ENCODE measurements around the gene CFAP20DC. TPM values are rescaled to one million over a fixed set of nuclear protein-coding genes. Genes with fewer than 3 reads are reported as not detected.
"Not testable (repeated sequence)": the region's sequence is repeated elsewhere in the genome, so short reads cannot be mapped to it uniquely, and the experiment has no call there.

Gene CFAP20DC
- total RNA-seq, 1 donor from 2014 or later: 5.4 TPM

- H3K27me3 ChIP-seq: no peaks in the 10 kb centered on the region
- no peak overlapping the region for H3K27ac ChIP-seq
- DNase-seq (ENCODE audit: extremely low spot score in 2 of 2): peak in 1 of 2 donors; percentile 0
- H3K4me3 ChIP-seq: no peak overlapping the region
- H3K4me1 ChIP-seq: no peaks in the 10 kb centered on the region
- no peaks in the 10 kb centered on the region for H3K36me3 ChIP-seq
- TF ChIP-seq POLR2AphosphoS5 (IDR thresholded peaks at IDR 0.05; ENCODE audit: insufficient read depth in 1 of 2, low read depth in 1 of 2): no peak
- TF ChIP-seq CTCF (IDR thresholded peaks at IDR 0.05): no peak
- TF ChIP-seq POLR2A (IDR thresholded peaks at IDR 0.05): no peak
- intact Hi-C loops (cut with DNase I): no loop called here
- H3K9me3 ChIP-seq: no peaks in the 10 kb centered on the region
These were observed 351.6 kb downstream of the CFAP20DC start for GRCh38 chr3:58698246-58698645.

- no peak for TF ChIP-seq POLR2A (IDR thresholded peaks at IDR 0.05)
- TF ChIP-seq CTCF (IDR thresholded peaks at IDR 0.05): no peak
- no peak for TF ChIP-seq POLR2AphosphoS5 (IDR thresholded peaks at IDR 0.05; ENCODE audit: insufficient read depth in 1 of 2, low read depth in 1 of 2)
- Histone ChIP-seq H3K27ac (no peak overlapping the region), H3K36me3 (no peaks in the 10 kb centered on the region), H3K27me3 (no peaks in the 10 kb centered on the region), H3K4me3 (no peak overlapping the region), H3K9me3 (no peaks in the 10 kb centered on the region), H3K4me1 (no peaks in the 10 kb centered on the region)
- intact Hi-C loops (cut with DNase I): no loop called here
- DNase-seq (ENCODE audit: extremely low spot score in 2 of 2): no peak
These were observed 352.3 kb downstream of the CFAP20DC start for GRCh38 chr3:58697561-58697960.

GRCh38 chr3:58696813-58697212 lies 353.0 kb downstream of the CFAP20DC start:
- DNase-seq (ENCODE audit: extremely low spot score in 2 of 2): peak; percentile 11 to 25
- H3K9me3 ChIP-seq; intact Hi-C loops (cut with DNase I); H3K4me3 ChIP-seq; H3K27me3 ChIP-seq; H3K27ac ChIP-seq; H3K4me1 ChIP-seq; H3K36me3 ChIP-seq: not testable (repeated sequence)

- no peak for TF ChIP-seq POLR2A (IDR thresholded peaks at IDR 0.05)
- TF ChIP-seq CTCF (IDR thresholded peaks at IDR 0.05): no peak
- no peak for TF ChIP-seq POLR2AphosphoS5 (IDR thresholded peaks at IDR 0.05; ENCODE audit: insufficient read depth in 1 of 2, low read depth in 1 of 2)
- Histone ChIP-seq H3K9me3 (no peaks in the 10 kb centered on the region), H3K36me3 (no peaks in the 10 kb centered on the region), H3K27me3 (no peaks in the 10 kb centered on the region), H3K27ac (no peak overlapping the region), H3K4me1 (no peaks in the 10 kb centered on the region), H3K4me3 (no peak overlapping the region)
- intact Hi-C loops (cut with DNase I): no loop called here
- peak in 1 of 2 donors; percentile 7 for DNase-seq (ENCODE audit: extremely low spot score in 2 of 2)
These were observed 353.7 kb downstream of the CFAP20DC start for GRCh38 chr3:58696093-58696492.

GRCh38 chr3:58695284-58695683 lies 354.5 kb downstream of the CFAP20DC start:
- H3K9me3 ChIP-seq; H3K4me1 ChIP-seq; H3K4me3 ChIP-seq; H3K27me3 ChIP-seq; intact Hi-C loops (cut with DNase I); H3K27ac ChIP-seq; DNase-seq (ENCODE audit: extremely low spot score in 2 of 2); H3K36me3 ChIP-seq: not testable (repeated sequence)

GRCh38 chr3:58693940-58694850 lies 355.6 kb downstream of the CFAP20DC start:
- Histone ChIP-seq H3K36me3 (no peaks in the 10 kb centered on the region), H3K4me3 (no peak overlapping the region), H3K9me3 (no peaks in the 10 kb centered on the region), H3K27ac (no peak overlapping the region), H3K4me1 (no peaks in the 10 kb centered on the region), H3K27me3 (no peaks in the 10 kb centered on the region)
- DNase-seq (ENCODE audit: extremely low spot score in 2 of 2): peak in 1 of 2 donors; percentile 4
- no peak for TF ChIP-seq POLR2AphosphoS5 (IDR thresholded peaks at IDR 0.05; ENCODE audit: insufficient read depth in 1 of 2, low read depth in 1 of 2)
- TF ChIP-seq CTCF (IDR thresholded peaks at IDR 0.05): no peak
- TF ChIP-seq POLR2A (IDR thresholded peaks at IDR 0.05): no peak
- intact Hi-C loops (cut with DNase I): no loop called here

Data from vagina (tissue), 2 donors.